ENCODE data around the gene CST7.

Gene CST7

GRCh38 chr20:24968278-24968800 lies 19.3 kb downstream of the CST7 start:
- Mint-ChIP-seq H3K9me3 (no peaks in the 10 kb centered on the region), H3K27me3 (ENCODE audit: low read depth, poor library complexity) (no peaks in the 10 kb centered on the region), H3K4me1 (peaks cover 19% of the 10 kb centered on the region), H3K27ac (peak overlapping the region; percentile 75), H3K4me3 (no peak overlapping the region), H3K36me3 (ENCODE audit: low read depth) (peaks cover 75% of the 10 kb centered on the region)
- TF ChIP-seq CTCF (IDR thresholded peaks at IDR 0.05) = no peak
- DNase-seq = no peak

GRCh38 chr20:24969186-24970029 lies 20.3 kb downstream of the CST7 start:
- peaks cover 19% of the 10 kb centered on the region for H3K4me1 Mint-ChIP-seq

GRCh38 chr20:24970030-24970553 lies 21.0 kb downstream of the CST7 start:
- H3K36me3 Mint-ChIP-seq (ENCODE audit: low read depth) = peaks cover 80% of the 10 kb centered on the region
- no peak for DNase-seq
- peaks cover 13% of the 10 kb centered on the region for H3K9me3 Mint-ChIP-seq

More at GRCh38 chr20:24969186-24970029, 20.3 kb downstream of the CST7 start:
- Mint-ChIP-seq H3K36me3 (ENCODE audit: low read depth) (peaks cover 79% of the 10 kb centered on the region), H3K9me3 (peaks cover 7% of the 10 kb centered on the region), H3K27me3 (ENCODE audit: low read depth, poor library complexity) (no peaks in the 10 kb centered on the region), H3K4me3 (no peak overlapping the region), H3K27ac (no peak overlapping the region)
- DNase-seq = no peak
- TF ChIP-seq CTCF (IDR thresholded peaks at IDR 0.05) = no peak

GRCh38 chr20:24970754-24971153 lies 21.7 kb downstream of the CST7 start:
- H3K27ac Mint-ChIP-seq = peak overlapping the region; percentile 78
- peaks cover 19% of the 10 kb centered on the region for H3K4me1 Mint-ChIP-seq
- DNase-seq = no peak
- H3K36me3 Mint-ChIP-seq (ENCODE audit: low read depth) = peaks cover 82% of the 10 kb centered on the region
- H3K27me3 Mint-ChIP-seq (ENCODE audit: low read depth, poor library complexity) = no peaks in the 10 kb centered on the region
- H3K9me3 Mint-ChIP-seq = peaks cover 19% of the 10 kb centered on the region
- peak overlapping the region; percentile 36 for H3K4me3 Mint-ChIP-seq
- no peak for TF ChIP-seq CTCF (IDR thresholded peaks at IDR 0.05)

More at GRCh38 chr20:24970030-24970553, 21.0 kb downstream of the CST7 start:
- Mint-ChIP-seq H3K4me3 (no peak overlapping the region), H3K27ac (no peak overlapping the region), H3K27me3 (ENCODE audit: low read depth, poor library complexity) (no peaks in the 10 kb centered on the region), H3K4me1 (peaks cover 19% of the 10 kb centered on the region)
- no peak for TF ChIP-seq CTCF (IDR thresholded peaks at IDR 0.05)

GRCh38 chr20:24971376-24972101 lies 22.5 kb downstream of the CST7 start:
- Mint-ChIP-seq H3K4me1 (peaks cover 19% of the 10 kb centered on the region), H3K27me3 (ENCODE audit: low read depth, poor library complexity) (no peaks in the 10 kb centered on the region), H3K36me3 (ENCODE audit: low read depth) (peaks cover 83% of the 10 kb centered on the region), H3K4me3 (no peak overlapping the region), H3K27ac (no peak overlapping the region), H3K9me3 (peaks cover 27% of the 10 kb centered on the region)
- no peak for DNase-seq
- TF ChIP-seq CTCF (IDR thresholded peaks at IDR 0.05) = no peak
